HG03520 (cell line): ENCODE data around the gene UIMC1.

Experiments
- ATAC-seq: cut with Tn5 transposase; IDR thresholded peaks from one replicate; pipeline ENCODE4 v1.9.1; 2021; ENCODE audit warnings: mild to moderate bottlenecking, moderate library complexity; ENCODE audit not compliant: unreplicated experiment

Gene UIMC1

DNA sequence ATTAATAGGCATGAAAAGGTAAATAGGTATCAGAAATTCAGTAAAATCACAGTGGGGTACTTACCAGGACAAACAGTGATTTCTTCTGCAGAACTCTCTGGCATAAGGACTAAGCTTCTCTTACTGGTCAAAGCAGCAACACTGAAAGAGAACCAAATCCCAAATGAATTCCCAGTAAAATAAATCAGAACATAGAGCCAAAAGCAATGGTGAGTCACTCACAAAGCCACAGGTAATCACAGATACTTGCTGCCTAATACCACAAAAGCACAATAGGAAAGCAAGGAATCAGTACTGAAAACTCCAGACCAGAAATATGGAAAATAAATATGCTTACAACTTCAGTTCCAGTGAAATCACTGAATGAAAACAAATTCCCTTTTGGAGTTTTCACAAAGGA lies 50.7 kb downstream of the UIMC1 start:
- ATAC-seq: no peak

DNA sequence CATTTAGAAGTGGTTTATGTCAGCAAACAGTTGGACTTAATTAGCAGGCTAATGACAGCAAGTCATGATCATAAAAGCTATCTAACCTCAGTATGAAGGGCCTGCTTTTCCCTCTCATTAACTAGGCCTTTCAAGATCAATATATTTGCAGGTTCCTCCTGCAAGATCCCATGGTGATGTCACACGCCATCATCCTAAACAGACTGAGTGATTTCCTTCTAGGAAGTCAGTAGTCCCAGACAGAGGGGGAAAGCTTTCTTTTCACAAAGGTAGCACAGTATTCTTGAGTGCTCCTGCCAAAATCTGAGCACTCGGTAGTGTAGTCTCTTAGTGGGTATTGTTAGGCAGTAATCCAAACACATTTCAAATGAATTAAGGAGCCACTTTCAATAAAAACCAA lies 52.5 kb downstream of the UIMC1 start:
- ATAC-seq: no peak

- no peak for ATAC-seq
Observed at GRCh38 chr5:176952531-176953193, 53.9 kb downstream of the UIMC1 start.

DNA sequence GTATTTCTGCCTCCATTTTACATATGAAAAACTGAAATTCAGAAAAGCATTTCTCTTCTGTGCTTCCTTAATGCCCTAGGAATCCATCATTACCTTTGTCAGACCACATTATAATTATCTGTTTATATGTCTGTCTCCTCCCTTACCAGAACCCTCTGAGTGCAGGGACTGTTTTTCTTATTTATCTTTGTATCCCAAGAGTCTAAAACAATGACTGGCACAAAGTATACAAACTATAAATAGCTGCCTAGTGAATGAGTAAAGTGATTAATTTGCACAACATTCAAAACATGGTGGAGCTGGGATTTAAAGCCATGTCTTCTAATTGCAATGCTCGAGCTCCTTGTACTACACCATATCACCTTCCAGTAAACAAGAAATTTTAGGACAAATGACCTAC lies 58.1 kb downstream of the UIMC1 start:
- ATAC-seq: no peak

- no peak for ATAC-seq
Observed at GRCh38 chr5:176947847-176948246, 58.7 kb downstream of the UIMC1 start.

- ATAC-seq: no peak
Observed at GRCh38 chr5:176944268-176944667, 62.3 kb downstream of the UIMC1 start.

DNA sequence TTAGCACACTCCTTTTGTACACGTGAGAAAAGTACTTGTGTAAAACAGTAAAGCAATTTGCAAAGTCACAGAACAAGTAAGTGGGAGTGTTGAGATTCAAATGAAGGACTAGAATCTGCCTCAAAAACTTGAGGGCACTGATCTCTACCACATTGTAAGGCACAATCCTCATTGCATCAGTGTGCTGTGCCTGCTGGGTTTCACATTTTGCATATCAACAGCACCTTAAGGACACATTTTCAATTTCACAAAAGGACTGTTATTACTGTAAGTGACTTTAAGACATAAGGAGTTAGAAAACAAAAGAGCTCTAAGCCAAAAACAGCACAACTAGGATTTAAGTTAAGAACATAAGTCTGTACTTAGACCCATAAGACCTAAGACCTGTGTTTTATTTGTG lies 62.8 kb downstream of the UIMC1 start:
- ATAC-seq: no peak

DNA sequence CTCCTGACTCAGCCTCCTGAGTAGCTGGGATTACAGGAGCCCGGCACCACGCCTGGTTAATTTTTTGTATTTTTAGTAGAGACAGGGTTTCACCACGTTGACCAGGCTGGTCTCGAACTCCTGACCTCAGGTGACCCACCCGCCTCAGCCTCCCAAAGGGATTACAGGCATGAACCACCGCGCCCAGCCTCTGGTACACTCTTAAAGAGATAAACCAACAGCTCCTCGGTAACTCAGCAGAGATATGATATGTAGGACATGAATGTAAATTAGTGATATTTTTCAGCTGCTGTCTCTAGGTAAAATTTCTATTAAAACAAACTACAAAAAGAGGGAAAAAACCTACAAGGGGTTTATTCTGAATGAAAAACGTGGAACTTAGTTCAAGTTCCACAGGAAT lies 64.6 kb downstream of the UIMC1 start:
- no peak for ATAC-seq

DNA sequence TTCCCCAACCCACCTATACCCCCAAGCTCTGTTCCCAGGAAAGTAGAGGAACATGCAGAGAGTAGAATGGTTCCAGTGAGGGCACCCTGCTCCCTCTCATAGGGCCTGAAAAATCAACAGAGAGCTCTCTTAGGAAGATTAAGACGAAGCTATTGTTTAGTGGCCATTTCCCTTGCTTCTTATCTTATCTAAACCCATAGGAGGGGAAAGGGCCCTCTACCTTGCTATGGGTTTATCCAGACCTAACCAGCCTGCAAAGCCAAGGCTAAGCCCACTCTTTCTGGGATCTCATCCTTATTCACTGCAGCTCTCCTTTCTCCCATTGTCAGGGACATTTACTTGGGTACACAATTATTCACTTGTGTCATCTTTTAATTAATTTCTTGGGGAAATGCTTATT lies 68.1 kb downstream of the UIMC1 start:
- ATAC-seq: no peak

DNA sequence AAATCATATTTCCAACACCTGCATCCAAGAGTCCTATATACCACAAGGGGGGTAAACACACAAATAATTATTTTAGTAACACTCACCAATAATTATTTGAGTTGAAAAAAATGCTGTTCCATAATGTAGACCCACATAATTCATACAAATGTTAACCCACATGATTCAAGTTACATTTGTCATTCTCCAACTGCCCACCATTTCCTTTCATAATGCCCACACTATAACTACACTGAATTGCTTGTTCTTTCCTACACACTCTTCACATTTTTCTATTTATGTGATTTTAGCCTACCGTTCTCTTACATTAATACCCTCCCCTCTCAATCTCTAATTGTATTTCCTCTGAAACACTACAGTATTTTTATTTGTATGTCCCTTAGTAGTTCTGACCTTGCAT lies 71.6 kb downstream of the UIMC1 start:
- ATAC-seq: no peak

- ATAC-seq: no peak
Observed at GRCh38 chr5:176934309-176934930, 72.2 kb downstream of the UIMC1 start.

DNA sequence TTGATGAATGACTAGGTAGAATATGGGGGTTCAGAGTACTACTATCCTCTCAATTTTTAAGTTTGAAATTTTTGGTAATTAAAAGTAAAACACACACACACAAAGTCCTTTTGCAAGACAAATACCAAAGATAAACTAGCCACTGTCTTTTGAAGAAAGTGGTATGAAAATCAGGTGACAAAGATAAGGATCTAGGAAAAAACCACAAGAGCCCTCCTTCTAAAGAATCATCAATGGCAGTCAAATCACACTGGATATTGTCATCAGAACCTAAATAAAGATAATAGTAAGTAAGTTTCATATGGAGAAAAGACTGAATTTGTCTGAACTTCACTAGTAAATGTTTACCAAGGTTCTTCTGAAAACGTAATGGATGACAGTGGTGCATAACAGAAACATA lies 76.9 kb downstream of the UIMC1 start:
- no peak for ATAC-seq

DNA sequence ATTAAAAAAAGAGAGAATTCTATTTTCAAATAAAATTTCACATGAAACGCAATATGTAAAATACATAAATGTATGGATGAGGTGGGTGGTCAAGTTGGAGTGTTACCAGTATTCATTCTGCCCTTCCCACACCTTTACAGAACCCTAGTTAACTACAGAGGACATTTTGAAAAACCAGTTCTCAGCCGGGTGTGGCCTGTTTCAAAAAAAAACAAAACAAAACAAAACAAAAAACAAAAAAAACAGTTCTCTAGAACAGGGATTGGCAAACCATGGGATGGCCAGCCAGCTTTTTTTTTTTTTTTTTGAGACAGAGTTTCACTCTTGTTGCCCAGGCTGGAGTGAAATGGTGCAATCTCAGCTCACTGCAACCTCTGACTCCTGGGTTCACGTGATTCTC lies 79.0 kb downstream of the UIMC1 start:
- ATAC-seq: no peak

- ATAC-seq: no peak
Observed at GRCh38 chr5:176922817-176923216, 83.8 kb downstream of the UIMC1 start.

DNA sequence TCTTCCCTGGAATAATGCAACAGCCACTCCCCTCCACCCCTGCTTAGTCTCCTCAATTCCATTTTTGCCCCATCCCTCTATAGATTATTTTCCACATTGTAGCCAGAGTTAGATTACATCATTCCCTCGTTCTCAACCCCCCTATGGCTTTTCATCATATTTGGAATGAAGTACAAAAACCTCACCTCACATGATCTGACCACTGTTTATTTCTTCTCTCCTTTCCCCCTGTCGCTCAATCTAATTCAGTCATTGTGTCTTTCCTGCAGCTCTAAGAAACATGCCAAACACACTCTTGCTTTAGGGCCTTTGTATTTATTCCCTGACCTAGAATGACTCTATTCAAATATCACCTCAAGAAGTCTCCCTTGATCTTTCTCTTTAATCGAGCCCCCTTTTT lies 84.9 kb downstream of the UIMC1 start:
- no peak for ATAC-seq

GRCh38 chr5:176918613-176919012 lies 88.0 kb downstream of the UIMC1 start:
- no peak for ATAC-seq

- ATAC-seq: no peak
Observed at GRCh38 chr5:176916337-176916736, 90.2 kb downstream of the UIMC1 start.

- no peak for ATAC-seq
Observed at GRCh38 chr5:176915906-176916305, 90.7 kb downstream of the UIMC1 start.

DNA sequence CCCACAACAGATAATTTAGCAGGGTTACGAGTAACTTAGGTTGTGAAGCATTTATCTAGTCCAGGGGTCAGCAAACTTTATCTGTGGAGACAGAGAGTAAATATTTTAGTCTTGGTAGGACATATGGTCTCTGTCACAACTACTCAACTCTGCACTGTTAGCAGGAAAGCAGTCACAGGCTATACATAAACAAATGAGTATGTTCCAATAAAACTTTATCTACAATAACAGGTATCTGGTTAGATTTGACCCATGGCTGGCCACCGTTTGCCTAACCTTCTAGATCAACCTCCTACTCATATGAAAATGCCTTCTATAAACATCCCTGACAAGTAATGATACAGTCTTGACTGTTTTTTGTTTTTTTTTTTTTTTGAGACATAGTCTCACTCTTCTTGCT lies 94.5 kb downstream of the UIMC1 start:
- no peak for ATAC-seq

DNA sequence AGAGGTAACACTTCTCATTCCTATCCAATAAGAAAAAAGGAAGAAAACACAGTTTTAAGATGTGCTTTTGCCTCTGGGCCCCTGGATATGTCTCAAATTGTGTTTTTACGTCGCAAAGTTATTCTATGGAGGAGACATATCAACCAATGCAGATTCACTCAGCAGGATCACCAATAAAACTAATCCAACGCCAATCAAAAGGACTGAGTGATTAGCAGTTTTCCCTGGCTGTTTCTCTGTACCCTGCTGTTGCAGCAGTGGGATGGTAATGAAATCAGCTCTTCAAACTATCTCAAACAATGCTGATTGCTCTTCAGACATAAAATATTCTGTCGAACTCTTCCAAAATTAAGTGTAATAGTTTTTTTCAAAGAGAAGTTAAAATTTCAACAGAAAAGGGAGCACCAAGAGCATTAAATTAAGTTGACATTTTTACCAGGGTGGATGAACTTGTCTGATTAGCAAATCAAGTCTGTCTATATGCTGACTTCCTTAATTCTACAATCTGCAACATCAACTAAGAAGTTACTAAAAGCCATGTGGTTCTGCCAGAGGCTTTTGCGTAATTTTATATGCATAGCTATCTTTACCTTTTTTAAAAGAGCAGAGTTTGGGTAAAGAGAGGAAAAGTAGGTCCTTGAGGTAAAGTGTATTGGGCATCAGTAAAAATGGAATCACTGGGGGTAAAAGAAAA lies 97.8 kb downstream of the UIMC1 start:
- ATAC-seq: no peak

DNA sequence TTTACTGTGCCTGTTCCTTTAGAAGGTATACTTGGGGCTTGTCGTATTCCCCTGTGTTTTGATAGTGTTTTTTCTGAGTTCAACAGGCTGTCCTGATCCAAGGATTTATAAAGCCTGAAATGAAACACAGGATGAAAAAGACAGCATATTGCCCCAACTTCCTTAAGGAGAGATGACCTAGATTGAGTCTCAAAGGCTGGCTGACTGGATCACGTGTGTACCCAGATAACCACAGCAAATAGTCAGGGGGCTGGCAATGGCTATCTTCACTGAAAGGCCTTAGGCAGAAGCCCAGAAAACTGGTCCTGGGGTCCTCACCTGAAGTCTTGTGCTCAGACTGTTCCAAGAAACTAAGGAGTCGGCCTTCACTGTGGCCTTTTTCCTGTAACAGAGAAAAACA lies 99.8 kb downstream of the UIMC1 start:
- ATAC-seq: no peak

- ATAC-seq: no peak
Observed at GRCh38 chr5:176906126-176906525, 100.5 kb downstream of the UIMC1 start.
